Muscle layer of colon (tissue), 2 donors: ENCODE results near the gene CRY2.
A peak's percentile ranks its signal among the peaks of the same experiment; 100 is the strongest.

ENCODE experiments used
- H3K27ac ChIP-seq: one replicate; pipeline ENCODE4 v1.7.0; 2013; ENCODE audit warnings: low read depth, mild to moderate bottlenecking, low read length, moderate library complexity
- H3K27me3 ChIP-seq, 2 donors: one replicate each; pipeline ENCODE4 v1.7.0; 2013; ENCODE audit warnings: low read length in 2 of 2, mild to moderate bottlenecking in 2 of 2; ENCODE audit not compliant: insufficient read depth in 2 of 2, control insufficient read depth in 1 of 2
- H3K36me3 ChIP-seq: one replicate; pipeline ENCODE4 v1.7.0; 2013; ENCODE audit warnings: mild to moderate bottlenecking, low read length; ENCODE audit not compliant: insufficient read depth
- H3K4me1 ChIP-seq: one replicate; pipeline ENCODE4 v1.7.0; 2013; ENCODE audit warnings: mild to moderate bottlenecking, low read length; ENCODE audit not compliant: insufficient read depth
- H3K4me3 ChIP-seq, 2 donors: one replicate each; pipeline ENCODE4 v1.7.0; 2013; ENCODE audit warnings: low read length in 2 of 2, low read depth in 1 of 2, mild to moderate bottlenecking in 1 of 2, moderate library complexity in 1 of 2
- H3K9ac ChIP-seq: one replicate; pipeline ENCODE4 v1.7.0; 2013; ENCODE audit warnings: low read length
- H3K9me3 ChIP-seq: one replicate; pipeline ENCODE4 v1.7.0; 2013; ENCODE audit warnings: mild to moderate bottlenecking, low read length
- donor health status: abdominal sarcoma.
- donor health status: Adenocarcinoma of cecum.

Gene CRY2

GRCh38 chr11:45853332-45854219, 6.3 kb downstream of the CRY2 start:
- Histone ChIP-seq H3K4me3 (no peak overlapping the region), H3K9ac (no peak overlapping the region), H3K36me3 (peaks cover 12% of the 10 kb centered on the region), H3K4me1 (peaks cover 92% of the 10 kb centered on the region), H3K9me3 (no peaks in the 10 kb centered on the region), H3K27ac (peak overlapping the region; percentile 36), H3K27me3 (no peaks in the 10 kb centered on the region)

GRCh38 chr11:45855308-45855707, 8.0 kb downstream of the CRY2 start:
- Histone ChIP-seq H3K9me3 (no peaks in the 10 kb centered on the region), H3K27ac (peak overlapping the region; percentile 77), H3K36me3 (peaks cover 12% of the 10 kb centered on the region), H3K27me3 (no peaks in the 10 kb centered on the region), H3K4me3 (no peak overlapping the region), H3K4me1 (peaks cover 96% of the 10 kb centered on the region), H3K9ac (peak overlapping the region; percentile 2)

DNA sequence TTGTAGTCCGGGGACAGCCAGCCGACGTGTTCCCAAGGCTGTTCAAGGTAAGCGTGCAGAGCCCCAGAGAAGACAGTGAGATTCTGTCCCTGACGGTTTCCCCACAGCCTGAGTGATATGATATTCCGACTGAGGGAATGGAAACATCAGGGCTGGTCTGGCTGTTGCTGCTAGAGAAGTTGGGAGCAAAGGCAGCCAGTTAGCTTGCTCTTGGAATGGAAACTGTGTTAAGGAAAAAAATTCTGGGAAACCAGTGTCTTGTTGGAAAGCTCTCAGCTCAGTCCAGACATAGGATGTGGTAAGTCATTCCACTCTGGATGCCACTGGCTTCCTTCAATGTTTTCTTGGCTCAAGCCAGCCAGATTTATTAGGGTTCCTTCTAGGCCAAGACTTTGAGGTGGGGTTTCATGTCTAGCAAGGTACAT, 8.8 kb downstream of the CRY2 start:
- no peak overlapping the region for H3K4me3 ChIP-seq
- peaks cover 19% of the 10 kb centered on the region for H3K36me3 ChIP-seq
- no peaks in the 10 kb centered on the region for H3K9me3 ChIP-seq
- H3K4me1 ChIP-seq = peaks cover 96% of the 10 kb centered on the region
- peak overlapping the region; percentile 2 for H3K9ac ChIP-seq
- H3K27me3 ChIP-seq = no peaks in the 10 kb centered on the region
- H3K27ac ChIP-seq = peak overlapping the region; percentile 77

GRCh38 chr11:45857961-45858474, 10.7 kb downstream of the CRY2 start:
- H3K27ac ChIP-seq = peak overlapping the region; percentile 84
- H3K4me3 ChIP-seq = peak overlapping the region in 1 of 2 donors; percentile 14
- H3K4me1 ChIP-seq = peaks cover 82% of the 10 kb centered on the region
- H3K9me3 ChIP-seq = no peaks in the 10 kb centered on the region
- H3K36me3 ChIP-seq = peaks cover 38% of the 10 kb centered on the region
- peak overlapping the region; percentile 35 for H3K9ac ChIP-seq
- no peaks in the 10 kb centered on the region for H3K27me3 ChIP-seq

- peak overlapping the region; percentile 35 for H3K9ac ChIP-seq
Measured at GRCh38 chr11:45858751-45859398, 11.6 kb downstream of the CRY2 start.

DNA sequence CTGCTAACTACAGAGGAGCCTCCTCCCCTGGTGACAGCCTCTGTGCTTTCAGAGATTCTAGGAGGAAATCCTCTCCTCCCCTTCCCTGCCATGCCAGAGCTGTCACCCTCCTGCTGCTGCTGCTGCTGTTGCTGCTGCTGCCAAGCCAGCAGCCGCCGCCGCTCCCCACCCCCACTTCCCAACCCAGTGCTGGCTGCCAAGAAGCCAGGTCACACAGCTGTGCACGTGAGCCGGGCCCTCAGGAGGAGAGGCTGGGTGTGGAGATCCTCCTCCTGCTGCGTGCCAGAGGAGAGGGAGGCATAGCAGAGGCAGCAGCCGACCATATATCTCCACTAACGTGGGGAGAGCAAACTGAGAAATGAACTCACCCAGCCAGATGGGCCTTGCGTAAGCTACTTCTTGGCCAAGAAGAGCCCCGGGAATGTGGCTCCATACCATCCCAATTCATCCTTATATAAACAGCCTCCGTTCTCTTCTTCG, 12.4 kb downstream of the CRY2 start:
- H3K27ac ChIP-seq = peak overlapping the region; percentile 84
- H3K9ac ChIP-seq = no peak overlapping the region
- H3K4me1 ChIP-seq = peaks cover 66% of the 10 kb centered on the region
- no peaks in the 10 kb centered on the region for H3K27me3 ChIP-seq
- no peak overlapping the region for H3K4me3 ChIP-seq
- no peaks in the 10 kb centered on the region for H3K9me3 ChIP-seq
- peaks cover 48% of the 10 kb centered on the region for H3K36me3 ChIP-seq

More at GRCh38 chr11:45858751-45859398, 11.6 kb downstream of the CRY2 start:
- H3K4me3 ChIP-seq = peak overlapping the region in 1 of 2 donors; percentile 14
- H3K27me3 ChIP-seq = no peaks in the 10 kb centered on the region
- no peaks in the 10 kb centered on the region for H3K9me3 ChIP-seq
- H3K4me1 ChIP-seq = peaks cover 75% of the 10 kb centered on the region
- H3K27ac ChIP-seq = peak overlapping the region; percentile 84
- H3K36me3 ChIP-seq = peaks cover 41% of the 10 kb centered on the region

GRCh38 chr11:45860348-45860747, 13.1 kb downstream of the CRY2 start:
- Histone ChIP-seq H3K9me3 (no peaks in the 10 kb centered on the region), H3K4me3 (no peak overlapping the region), H3K27me3 (no peaks in the 10 kb centered on the region), H3K27ac (peak overlapping the region; percentile 84), H3K36me3 (peaks cover 55% of the 10 kb centered on the region), H3K9ac (peak overlapping the region; percentile 21), H3K4me1 (peaks cover 60% of the 10 kb centered on the region)

GRCh38 chr11:45860764-45861510, 13.7 kb downstream of the CRY2 start:
- H3K27me3 ChIP-seq = no peaks in the 10 kb centered on the region
- peaks cover 61% of the 10 kb centered on the region for H3K36me3 ChIP-seq
- H3K27ac ChIP-seq = peak overlapping the region; percentile 84
- no peaks in the 10 kb centered on the region for H3K9me3 ChIP-seq
- H3K4me3 ChIP-seq = no peak overlapping the region
- H3K4me1 ChIP-seq = peaks cover 54% of the 10 kb centered on the region
- H3K9ac ChIP-seq = peak overlapping the region; percentile 21

DNA sequence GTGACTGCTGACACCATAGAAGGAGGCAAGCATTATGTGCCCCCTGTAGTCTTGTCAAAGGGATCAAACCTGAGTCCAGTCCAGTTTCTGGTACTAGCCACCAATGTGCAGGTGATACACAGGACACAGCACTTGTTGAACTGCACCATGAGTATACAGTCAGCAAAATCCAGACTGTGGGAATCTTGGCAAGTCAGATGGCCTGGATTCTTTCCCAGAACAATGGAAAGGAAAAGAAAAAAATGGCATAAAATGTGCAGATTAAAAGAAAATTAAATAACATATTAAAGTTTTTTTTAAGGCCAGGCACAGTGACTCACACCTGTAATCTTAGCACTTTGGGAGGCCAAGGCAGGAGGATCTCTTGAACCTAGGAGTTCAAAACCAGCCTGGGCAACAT, 16.8 kb downstream of the CRY2 start:
- Histone ChIP-seq H3K27me3 (no peaks in the 10 kb centered on the region), H3K9me3 (no peaks in the 10 kb centered on the region), H3K36me3 (peaks cover 82% of the 10 kb centered on the region), H3K27ac (no peak overlapping the region), H3K4me3 (no peak overlapping the region), H3K4me1 (peaks cover 23% of the 10 kb centered on the region), H3K9ac (no peak overlapping the region)

DNA sequence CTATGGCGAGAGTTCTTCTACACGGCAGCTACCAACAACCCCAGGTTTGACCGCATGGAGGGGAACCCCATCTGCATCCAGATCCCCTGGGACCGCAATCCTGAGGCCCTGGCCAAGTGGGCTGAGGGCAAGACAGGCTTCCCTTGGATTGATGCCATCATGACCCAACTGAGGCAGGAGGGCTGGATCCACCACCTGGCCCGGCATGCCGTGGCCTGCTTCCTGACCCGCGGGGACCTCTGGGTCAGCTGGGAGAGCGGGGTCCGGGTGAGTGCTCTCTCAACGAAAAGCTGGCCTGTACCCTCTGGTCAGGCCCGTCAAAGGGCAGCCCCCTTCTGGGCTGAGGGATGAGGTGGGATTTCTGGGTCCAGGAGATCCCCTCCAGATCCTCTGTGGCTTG, 22.3 kb downstream of the CRY2 start:
- Histone ChIP-seq H3K36me3 (peaks cover 87% of the 10 kb centered on the region), H3K9me3 (no peaks in the 10 kb centered on the region), H3K9ac (no peak overlapping the region), H3K27ac (no peak overlapping the region), H3K4me3 (no peak overlapping the region), H3K4me1 (no peaks in the 10 kb centered on the region), H3K27me3 (no peaks in the 10 kb centered on the region)

DNA sequence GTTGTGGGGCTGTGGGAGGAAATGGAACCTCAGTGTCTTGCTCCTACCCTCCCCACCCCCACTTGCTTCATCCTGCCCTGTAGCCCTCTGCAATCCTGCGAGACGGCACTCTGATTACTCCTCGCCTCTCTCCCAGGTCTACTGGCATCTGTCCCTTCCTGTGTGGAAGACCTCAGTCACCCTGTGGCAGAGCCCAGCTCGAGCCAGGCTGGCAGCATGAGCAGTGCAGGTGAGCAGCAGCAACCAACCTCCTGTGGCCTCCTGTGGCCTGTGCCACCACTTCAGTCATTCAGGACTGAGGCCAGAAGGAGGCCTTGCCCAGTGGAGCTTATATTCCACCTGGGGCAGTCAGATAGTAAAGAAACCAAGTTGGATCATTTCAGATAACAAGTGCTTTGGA, 23.4 kb downstream of the CRY2 start:
- H3K9ac ChIP-seq = no peak overlapping the region
- H3K9me3 ChIP-seq = no peaks in the 10 kb centered on the region
- no peaks in the 10 kb centered on the region for H3K27me3 ChIP-seq
- H3K27ac ChIP-seq = no peak overlapping the region
- no peaks in the 10 kb centered on the region for H3K4me1 ChIP-seq
- H3K36me3 ChIP-seq = peaks cover 85% of the 10 kb centered on the region
- no peak overlapping the region for H3K4me3 ChIP-seq
